HG03521 (cell line): ENCODE data around the gene PLPP1.

Experiments
- ATAC-seq: cut with Tn5 transposase; IDR thresholded peaks from one replicate; pipeline ENCODE4 v1.9.1; 2021; ENCODE audit warnings: mild to moderate bottlenecking, moderate library complexity; ENCODE audit not compliant: unreplicated experiment

PLPP1 gene

DNA sequence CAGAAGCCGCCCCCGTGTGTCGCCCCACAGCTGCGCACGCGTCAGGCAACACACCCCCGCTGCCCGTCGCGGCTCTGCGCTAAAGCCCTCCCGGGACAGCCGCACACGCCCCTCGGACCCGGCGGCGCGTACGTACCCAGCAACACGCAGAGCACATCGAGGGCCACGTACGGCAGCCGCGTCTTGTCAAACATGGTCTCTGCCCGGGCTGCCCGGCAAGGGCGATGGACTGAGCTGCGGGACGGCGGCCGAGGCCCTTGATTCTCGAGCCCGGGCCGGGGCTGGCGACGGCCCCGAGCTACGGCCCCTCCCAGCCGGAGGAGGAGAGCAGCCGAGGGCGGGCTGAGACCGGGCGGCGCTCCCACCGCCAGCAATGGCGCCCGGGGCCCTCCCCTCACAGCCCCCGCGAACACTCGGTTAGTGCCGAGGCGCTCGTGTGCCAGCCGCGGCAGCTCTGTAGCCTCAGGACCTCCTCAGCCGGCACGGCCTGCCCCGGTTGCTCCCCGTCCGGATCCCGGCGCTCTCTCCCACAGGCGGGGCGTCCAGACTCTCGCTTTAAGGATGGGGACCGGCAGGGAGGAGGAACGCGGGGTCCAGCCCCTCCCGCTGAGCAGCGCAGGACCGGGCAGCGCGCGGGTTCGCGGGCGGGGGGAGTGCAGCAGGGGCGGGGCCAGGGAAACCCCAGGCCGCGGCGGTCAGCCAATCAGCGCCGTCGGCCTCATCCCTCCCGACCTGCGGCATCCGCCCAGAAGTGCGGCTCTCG, at the start of gene PLPP1:
Gene PLPP1 (minus strand): TSS at position 529 of the 763 bp plus-strand sequence. CDS start 335 bp downstream, at position 194.
- peak; percentile 66 for ATAC-seq

DNA sequence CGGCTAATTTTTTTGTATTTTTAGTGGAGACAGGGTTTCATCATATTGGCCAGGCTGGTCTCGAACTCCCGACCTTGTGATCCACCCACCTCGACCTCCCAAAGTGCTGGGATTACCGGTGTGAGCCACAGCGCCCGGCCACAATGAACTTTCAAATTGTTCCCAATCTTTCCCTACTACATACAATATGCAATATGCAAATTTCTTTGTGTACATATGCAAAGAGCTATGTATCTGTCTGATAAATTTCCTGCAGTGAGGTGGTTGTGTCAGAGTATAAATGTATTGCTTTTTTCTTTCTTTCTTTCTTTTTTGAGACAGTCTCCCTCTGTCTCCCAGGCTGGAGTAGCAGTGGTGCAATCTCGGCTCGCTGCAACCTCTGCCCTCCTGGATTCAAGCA, 48.8 kb upstream of the PLPP1 start:
- no peak for ATAC-seq

DNA sequence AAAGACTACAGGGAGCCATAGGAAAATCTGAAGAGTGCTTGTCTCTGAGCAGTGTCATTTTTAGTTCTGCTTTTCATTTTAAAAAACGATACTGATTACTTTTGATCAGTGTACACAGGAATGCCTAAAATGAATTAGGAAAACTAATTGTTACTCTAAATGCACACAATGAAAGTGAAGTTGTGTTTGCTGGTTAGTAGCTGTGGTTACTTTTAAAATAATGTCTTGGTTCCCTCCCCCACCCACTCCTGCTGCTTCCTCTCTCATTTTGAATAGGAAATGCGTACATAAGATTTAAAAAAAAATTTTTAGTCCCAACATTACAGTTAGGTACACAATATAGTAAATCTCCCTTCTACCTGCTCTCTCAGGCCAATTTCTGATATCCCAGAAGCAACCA, 47.5 kb upstream of the PLPP1 start:
- no peak for ATAC-seq

DNA sequence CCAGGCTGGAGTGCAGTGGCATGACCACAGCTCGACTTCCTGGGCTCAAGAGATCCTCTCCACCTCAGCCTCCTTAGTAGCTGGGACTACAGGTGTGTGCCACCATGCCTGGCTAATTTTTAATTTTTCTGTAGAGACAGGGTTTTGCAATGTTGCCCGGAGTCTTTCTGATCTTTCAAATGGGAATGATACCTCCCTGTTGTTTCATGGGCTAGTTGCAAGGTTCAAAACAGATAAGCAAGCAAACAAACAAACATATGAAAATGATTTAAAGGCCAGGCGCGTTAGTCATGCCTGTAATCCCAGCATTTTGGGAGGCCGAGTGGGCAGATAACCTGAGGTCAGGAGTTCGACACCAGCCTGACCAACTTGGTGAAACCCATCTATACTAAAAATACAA, 45.3 kb upstream of the PLPP1 start:
- no peak for ATAC-seq

DNA sequence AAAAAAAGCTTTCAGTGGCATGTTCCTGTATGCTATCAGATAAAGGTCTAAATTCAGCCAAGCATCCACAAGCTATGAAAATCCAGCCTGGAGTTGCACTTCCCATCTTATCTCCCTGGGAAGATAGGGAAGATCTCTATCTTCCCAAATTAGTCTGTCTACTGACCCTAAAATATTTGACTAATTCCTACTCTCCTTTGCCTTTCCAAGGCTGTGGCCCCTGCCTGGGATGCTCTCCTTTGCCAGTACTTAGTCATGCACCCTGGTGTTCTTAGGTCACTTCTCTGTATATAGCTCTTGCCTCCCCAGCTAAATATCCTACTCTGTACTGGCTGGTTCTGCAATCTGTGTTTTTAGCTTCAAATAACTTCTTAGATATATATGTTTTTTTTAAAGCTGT, 44.0 kb upstream of the PLPP1 start:
- no peak for ATAC-seq

DNA sequence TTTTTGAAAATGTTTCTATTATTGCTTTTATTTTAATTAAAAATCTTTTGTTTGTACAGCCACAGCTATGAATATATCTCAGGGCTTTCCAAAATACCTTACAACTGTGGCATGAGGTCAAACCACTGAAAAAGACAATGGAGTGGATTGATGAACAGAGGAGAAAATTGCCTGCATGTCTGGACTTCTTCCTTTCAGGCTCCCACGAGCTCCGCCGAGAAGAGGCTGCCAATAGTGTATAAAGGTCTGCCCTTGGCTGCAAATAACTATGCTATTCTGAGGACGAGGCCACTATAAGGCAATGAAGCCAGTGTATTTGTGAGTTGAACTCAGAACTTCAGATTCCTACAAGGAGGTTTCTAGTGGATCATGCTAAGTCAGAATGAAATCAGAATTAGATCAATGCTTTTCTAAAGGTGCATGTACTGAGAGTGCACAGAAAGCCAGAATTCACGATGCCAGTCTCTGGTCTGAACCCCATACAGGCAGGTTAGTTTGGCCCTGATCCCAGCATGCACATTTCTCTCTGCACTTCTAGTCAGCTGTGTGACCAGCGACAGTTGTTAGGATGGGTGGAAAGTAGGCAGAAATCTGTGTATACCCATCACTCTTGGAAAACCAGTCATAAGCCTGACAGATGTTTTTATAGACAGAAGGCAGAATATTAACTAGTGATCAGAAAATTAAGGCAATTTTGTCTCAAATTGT, 42.7 kb upstream of the PLPP1 start:
- ATAC-seq, result no peak

DNA sequence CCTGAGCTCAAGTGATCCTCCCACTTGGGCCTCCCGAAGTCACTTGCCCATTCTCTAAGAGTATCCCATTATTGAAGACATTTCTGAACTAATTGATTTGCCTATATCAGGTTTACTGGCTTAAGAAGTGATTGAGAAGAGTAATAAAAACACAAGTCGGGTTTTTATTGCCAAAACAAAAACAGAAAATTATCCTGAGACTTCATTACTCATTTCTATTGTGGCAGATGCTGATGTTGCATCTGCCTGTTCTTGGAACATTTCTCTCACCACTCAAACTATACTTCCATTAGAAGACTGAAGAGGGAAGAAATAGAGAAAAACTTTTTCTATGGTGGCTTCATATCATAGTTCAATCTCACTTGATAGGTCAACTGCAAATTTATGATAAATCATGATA, 41.9 kb upstream of the PLPP1 start:
- no peak for ATAC-seq

DNA sequence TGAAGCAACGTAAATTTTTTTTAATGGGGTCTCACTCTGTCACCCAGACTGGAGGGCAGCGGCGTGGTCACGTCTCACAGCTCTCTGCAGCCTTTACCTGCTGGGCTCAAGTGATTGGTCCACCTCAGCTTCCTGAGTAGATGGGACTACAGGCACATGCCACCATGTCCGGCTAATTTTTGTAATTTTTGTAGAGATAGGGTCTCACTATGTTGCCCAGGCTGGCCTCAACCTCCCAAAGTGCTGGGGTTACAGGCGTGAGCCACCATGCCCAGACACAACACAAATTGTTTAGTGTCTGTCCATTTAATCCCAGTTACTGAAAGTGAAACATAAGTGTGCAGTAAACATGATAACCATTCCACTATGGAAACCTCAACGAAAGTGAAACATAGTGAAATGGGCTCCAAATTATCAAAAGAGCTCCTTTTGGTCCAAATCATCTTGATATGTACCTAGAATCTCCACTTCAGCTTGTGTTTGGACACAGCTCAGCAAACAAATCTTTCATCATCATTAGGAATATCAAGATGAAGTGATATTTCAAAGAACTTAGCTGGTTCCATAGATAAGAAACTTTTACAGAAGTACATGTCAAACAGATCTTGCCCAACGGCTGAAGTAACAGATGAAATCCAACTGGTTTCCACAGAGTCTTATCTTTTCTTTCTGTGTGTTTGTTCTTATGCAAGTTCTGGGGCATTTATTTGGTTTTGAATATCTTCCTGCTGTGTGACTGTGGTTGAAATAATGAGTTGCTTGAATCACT, 41.2 kb upstream of the PLPP1 start:
- ATAC-seq, result no peak

DNA sequence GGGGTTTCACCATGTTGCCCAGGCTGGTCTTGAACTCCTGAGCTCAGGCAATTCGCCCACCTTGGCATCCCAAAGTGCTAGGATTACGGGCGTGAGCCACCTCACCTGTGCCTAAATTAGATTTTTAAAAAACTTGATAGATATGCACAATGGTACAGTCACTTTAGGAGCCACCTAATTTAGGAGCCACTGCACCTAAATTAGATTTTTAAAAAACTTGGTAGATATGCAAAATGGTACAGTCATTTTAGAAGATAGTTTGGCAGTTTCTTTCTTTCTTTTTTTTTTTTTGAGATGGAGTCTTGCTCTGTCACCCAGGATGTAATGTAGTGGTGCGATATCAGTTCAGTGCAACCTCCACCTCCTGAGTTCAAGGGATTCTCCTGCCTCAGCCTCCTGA, 37.8 kb upstream of the PLPP1 start:
- ATAC-seq, result no peak

DNA sequence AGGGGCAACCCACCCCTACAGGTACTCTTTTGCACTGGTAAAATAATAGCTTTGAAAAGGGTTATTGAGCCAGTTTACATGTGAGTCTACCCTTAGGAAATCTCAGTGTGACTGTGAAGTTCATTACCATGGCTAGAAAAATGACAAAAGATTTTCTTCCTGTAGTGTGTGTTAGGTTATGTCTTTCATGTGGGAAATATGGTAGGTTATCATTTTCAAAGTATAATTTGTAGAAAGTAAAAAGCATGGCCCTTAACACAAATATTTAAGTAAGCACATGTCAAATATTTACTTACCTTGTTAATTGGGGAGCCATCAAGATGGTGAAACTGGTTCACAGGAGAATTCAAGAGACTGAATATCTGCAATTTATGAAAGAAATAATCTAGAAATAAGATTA, 37.3 kb upstream of the PLPP1 start:
- no peak for ATAC-seq

DNA sequence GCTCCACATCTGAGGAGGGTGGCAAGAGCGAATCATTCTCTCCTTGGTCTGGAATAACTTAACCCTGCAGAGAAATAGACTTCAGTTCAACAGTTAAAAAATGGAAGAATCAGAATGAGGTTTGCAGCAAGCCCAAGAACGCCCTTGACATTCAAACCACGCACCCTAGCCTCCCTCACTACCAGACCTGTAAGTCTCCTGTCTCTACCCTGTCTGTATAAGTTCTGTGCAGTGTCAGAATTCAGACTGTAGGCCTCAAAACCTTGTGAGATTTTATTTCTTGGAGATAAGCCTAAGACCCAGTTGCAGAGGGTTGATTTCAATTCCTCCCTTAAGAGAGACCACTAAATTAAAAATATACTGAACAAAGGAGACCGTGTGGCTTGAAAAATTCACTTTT, 35.8 kb upstream of the PLPP1 start:
- no peak for ATAC-seq

DNA sequence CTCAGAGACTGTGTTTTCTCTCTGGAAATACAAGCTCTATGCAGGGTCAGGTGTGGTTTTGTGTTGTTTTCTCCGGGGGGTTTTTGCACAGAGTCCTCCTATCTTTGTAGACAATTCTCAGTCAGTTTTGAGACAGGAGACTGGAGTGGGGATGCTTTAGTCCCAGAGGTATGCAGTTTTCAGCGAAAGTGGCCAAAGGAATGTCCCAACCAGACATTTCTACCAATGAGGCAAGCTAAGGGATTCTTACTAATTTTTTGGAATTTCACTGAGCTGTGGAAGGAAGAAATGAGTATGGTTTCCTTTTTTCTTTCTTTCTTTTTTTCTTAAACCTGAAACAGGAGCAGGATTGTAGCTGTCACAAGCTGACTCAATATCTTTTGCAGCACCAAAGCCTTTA, 35.3 kb upstream of the PLPP1 start:
- no peak for ATAC-seq

DNA sequence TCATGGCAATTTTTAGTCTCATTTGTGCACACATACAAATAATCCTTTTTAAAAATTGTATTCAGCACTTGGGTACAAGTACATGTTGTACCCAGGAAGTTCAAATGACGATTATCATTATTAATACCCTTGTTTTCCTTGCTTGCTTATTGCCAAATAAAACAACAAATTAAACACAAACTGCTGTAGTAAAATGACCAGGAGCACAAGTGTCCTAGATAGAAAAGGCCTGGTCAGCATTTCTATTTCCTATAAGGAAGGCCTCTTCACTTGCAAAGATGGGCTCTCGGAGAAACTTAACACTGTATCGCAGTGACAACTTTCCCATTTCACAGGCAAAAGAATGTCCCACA, 34.7 kb upstream of the PLPP1 start:
- no peak for ATAC-seq

DNA sequence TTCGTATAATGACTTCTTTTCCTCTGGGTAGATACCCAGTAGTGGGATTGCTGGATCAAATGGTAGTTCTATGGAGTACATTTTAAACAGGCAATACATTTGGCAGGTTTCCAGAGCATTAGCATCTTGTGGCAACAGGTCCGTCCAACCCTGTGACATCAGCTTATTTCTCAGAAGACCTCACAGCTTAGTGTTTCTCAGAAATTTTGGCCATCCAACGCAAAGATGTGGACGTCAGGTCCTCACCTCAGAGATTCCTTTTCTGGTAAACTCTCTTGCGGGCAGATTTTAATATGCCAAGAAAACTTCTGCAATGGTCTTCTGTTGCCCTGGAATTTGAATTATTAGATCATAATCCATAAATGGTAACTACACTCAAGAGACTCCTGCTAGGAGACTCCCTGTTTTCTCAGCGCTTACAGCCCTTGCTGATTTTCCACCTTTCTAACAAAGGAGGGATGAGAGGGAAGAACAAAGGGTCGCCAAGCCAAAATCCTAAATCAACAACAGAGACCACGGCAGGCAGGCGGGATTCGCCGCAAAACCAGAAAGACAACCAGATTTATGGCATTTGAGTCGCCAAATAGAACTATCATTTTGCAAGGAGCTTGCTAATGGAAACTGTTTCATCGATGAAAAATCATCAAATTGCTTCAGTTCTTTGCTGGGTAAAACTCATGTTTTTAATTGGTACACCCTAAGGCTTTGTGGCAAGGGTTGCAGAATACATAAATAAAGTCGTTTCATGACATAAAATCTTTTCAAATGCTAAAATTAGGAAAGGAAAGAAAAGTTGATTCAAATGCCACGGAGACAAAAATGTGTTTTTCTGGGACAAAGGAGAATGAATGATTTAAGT, 34.1 kb upstream of the PLPP1 start:
- ATAC-seq, result no peak

DNA sequence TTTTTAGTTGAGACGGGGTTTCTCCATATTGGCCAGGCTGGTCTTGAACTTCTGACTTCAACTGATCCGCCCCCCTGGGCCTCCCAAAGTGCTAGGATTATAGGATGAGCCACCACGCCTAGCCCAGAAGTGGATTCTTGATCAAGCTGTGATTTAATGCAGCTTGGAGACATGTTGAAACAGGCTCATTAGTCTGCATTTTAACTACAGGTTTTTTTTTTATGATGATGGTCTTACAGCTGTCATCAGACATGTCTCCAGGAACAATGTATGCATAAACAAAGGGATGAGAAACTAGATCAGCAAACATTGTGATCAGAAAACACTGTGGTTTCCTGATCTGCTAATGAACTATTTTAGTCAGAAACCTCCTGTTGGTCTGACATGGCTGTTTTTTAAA, 30.0 kb upstream of the PLPP1 start:
- ATAC-seq, result no peak

DNA sequence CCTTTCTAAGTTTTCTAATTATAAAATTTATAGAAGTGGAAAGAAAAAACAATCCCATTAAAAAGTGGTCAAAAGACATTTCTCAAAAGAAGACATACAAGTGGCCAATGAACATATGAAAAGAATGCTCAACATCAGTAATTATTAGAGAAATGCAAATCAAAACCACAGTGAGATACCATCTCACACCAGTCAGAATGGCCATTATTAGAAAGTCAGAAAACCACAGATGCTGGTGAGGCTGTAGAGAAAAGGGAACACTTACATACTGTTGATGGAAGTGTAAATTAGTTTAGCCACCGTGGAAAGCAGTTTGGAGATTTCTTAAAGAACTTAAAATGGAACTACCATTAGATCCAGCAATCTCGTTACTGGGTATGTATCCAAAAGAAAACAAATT, 23.7 kb upstream of the PLPP1 start:
- ATAC-seq, result no peak

DNA sequence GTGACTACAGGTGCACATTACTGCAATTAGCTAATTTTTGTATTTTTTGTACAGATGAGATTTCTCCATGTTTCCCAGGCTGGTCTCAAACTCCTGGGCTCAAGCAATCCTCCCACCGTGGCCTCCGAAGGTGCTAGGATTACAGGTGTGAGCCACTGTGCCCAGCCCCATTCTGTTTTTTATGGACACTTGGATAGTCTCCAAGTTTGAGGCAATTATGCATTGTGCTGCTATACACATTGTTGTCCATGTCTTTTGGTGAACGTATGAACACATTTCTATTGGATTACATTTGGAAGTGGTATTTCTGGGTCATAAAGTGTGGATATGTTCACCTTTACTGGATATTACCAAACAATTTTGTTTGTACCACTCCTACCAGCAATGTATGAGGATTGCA, 22.4 kb upstream of the PLPP1 start:
- ATAC-seq, result no peak

DNA sequence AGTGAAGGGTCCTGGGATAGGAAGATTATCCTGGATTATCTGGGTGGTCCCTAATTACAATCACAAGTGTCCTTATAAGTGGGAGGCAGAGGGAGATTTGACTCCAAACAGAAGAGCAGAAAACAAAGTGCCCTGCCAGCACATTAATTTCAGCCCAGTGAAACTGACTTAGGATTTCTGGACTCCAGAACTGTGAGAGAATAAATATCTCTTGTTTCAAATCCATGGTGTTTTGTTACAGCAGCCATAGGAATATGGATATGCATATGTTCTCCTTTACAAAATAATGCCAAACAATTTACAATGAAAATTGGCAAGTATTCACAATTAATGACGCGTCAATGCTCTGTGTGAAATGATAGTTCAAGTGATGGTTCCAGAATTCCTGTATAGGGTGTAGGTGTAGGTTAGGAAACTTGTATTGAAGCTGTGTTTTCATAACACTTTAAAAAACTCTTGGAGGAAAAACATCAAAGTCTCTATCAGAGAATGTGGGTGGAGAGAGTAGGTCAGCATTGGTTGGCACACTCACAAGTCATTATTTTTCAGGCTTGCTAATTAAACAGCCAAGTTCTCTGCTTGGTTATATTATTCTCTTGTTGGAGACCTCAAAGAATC, 19.9 kb upstream of the PLPP1 start:
- ATAC-seq, result no peak

DNA sequence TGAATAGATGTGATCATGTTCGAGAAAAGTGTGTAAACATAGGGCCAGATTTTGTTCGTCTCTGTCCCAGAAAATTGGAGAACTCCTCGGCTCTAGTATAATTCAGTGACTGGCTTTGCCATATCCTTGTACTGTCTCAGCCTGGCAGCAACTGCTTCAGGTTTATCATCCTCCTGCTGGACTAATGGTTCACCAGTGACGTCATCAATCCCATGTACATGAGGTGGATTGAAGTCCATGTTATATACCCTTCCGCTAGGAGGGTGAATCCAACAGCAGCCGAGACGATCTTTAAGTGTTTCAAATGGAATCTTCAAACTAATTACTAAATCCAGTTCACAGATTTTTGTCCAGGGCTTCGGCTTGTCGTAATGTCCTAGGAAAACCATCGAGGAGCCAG, 17.1 kb upstream of the PLPP1 start:
- no peak for ATAC-seq

DNA sequence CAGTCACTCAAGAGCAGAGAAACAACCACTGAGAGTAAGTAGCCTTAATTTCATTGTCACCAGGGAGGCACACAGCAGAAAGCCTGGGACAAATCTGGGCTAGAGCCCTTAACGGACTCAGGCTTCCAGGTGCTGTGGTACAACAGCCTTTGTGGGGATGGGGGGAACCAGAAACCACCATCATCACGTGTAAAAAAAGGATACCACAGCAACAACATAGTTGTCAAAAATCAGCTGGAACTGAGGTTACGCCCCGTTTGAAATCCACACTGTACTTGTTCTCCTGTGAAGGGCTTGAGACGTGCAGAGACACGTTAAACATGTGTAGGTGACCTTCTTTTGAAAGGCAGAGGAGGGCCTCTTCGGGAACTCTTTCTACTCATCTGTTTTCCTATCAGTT, 16.6 kb upstream of the PLPP1 start:
- ATAC-seq, result no peak

DNA sequence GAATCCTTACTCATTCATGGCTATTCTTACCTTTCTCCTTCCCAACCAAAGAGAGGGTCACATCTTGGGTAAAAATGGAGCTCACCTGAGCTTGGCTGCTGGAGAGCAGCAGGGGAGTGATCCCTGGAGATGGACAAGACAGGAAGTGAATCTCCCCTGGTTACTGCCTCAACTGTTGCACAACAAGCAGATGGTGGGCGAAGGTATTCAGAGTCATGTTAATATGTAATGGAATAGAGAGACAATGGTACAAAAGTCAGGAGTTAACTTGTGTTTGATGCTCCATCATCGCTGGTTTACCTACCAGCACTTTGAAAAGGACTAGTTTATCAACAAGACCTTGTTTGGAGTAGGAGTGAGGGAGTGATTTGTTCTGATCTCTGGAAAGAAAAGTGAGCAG, 13.0 kb upstream of the PLPP1 start:
- no peak for ATAC-seq
